HL-60 (cell line): ENCODE measurements around the gene AURKA.

Experiments used
- CTCF ChIP-seq: IDR thresholded peaks from one replicate; pipeline ENCODE4 v1.5.1; 2011; ENCODE audit warnings: low read length, control low read depth, inconsistent platforms; ENCODE audit not compliant: insufficient read depth
- REST ChIP-seq: IDR thresholded peaks from 2 replicates; pipeline ENCODE4 v1.6.1; 2012; ENCODE audit warnings: low read depth; ENCODE audit not compliant: insufficient replicate concordance

- TF ChIP-seq CTCF = no peak
- TF ChIP-seq REST = no peak
Measured at GRCh38 chr20:56395166-56395565, 3.2 kb upstream of the AURKA start.
